ENCODE data around the gene ZNF570. TPM values are rescaled to one million over a fixed set of nuclear protein-coding genes. Genes with fewer than 3 reads are reported as not detected.

Gene ZNF570
- total and polyA plus RNA-seq, 2 donors (not counting 3 experiments of a cell fraction or from before 2014, with no cell fraction given), result 1.0 to 5.0 TPM

- dilution Hi-C loops (cut with MboI; ENCODE audit: extremely low pct_ligation_motif_present, low sequenced_read_pairs), result no loop called here
These were observed 42.0 kb downstream of the ZNF570 start for GRCh38 chr19:37511186-37511585.

GRCh38 chr19:37511821-37512220, 42.7 kb downstream of the ZNF570 start:
- dilution Hi-C loops (cut with MboI; ENCODE audit: extremely low pct_ligation_motif_present, low sequenced_read_pairs) (no loop called here), intact Hi-C loops (cut with micrococcal nuclease) (no loop called here)
- no peak for DNase-seq (ENCODE audit: low read depth, low spot score)
- no peak for TF ChIP-seq EZH2 (IDR thresholded peaks at IDR 0.05; ENCODE audit: borderline replicate concordance, low read depth, low read length, severe bottlenecking)
- Histone ChIP-seq H3K9ac (replicated peaks; ENCODE audit: extremely low read depth, insufficient read depth, low read length) (no peak overlapping the region), H3K27me3 (ENCODE audit: control insufficient read depth in 2 of 2, insufficient read depth in 2 of 2, low read length in 2 of 2) (no peaks in the 10 kb centered on the region), H3K4me2 (ENCODE audit: insufficient read depth, low read length) (no peak overlapping the region), H3K36me3 (ENCODE audit: control insufficient read depth in 2 of 2, extremely low read depth in 1 of 2, insufficient read depth in 2 of 2, low read length in 2 of 2) (no peaks in the 10 kb centered on the region), H3K4me3 (replicated peaks in 1 of 3; ENCODE audit: insufficient read depth in 1 of 3, low read depth in 1 of 3, low read length in 3 of 3) (no peak overlapping the region), H4K20me1 (replicated peaks; ENCODE audit: control insufficient read depth, extremely low read depth, insufficient read depth, low read length) (no peaks in the 10 kb centered on the region), H2AFZ (ENCODE audit: low read depth, low read length) (no peak overlapping the region), H3K9me1 (replicated peaks; ENCODE audit: control insufficient read depth, extremely low read depth, insufficient read depth, low read length) (no peaks in the 10 kb centered on the region), H3K79me2 (ENCODE audit: control insufficient read depth, insufficient read depth, low read length) (no peaks in the 10 kb centered on the region), H3K27ac (ENCODE audit: insufficient read depth, low read depth, low read length) (no peak overlapping the region), H3K9me3 (replicated peaks; ENCODE audit: control insufficient read depth, insufficient read depth, low read length) (no peaks in the 10 kb centered on the region), H3K4me1 (ENCODE audit: control insufficient read depth, extremely low read depth, insufficient read depth, low read length) (no peaks in the 10 kb centered on the region)
- CTCF ChIA-PET, result no interaction called here
- FAIRE-seq, result no peak
- no TSS peak for BruUV-seq (replicated peaks)
- POLR2A ChIA-PET, result no interaction called here

More at GRCh38 chr19:37511186-37511585, 42.0 kb downstream of the ZNF570 start:
- H3K9me3 ChIP-seq (replicated peaks; ENCODE audit: control insufficient read depth, insufficient read depth, low read length), result no peaks in the 10 kb centered on the region
- H3K9ac ChIP-seq (replicated peaks; ENCODE audit: extremely low read depth, insufficient read depth, low read length), result no peak overlapping the region
- TF ChIP-seq FOS (IDR thresholded peaks at IDR 0.05; ENCODE audit: borderline replicate concordance, insufficient read depth, low read length), result no peak
- no peak for TF ChIP-seq POLR2A (IDR thresholded peaks at IDR 0.05; ENCODE audit: low read depth, low read length)
- no peak for TF ChIP-seq JUN (IDR thresholded peaks at IDR 0.05; ENCODE audit: borderline replicate concordance, insufficient read depth, insufficient read length, low read depth)
- DNase-seq (ENCODE audit: low read depth, low spot score) (no peak), FAIRE-seq (no peak)
- H3K4me3 ChIP-seq (replicated peaks in 1 of 3; ENCODE audit: insufficient read depth in 1 of 3, low read depth in 1 of 3, low read length in 3 of 3), result no peak overlapping the region
- H3K9me1 ChIP-seq (replicated peaks; ENCODE audit: control insufficient read depth, extremely low read depth, insufficient read depth, low read length), result no peaks in the 10 kb centered on the region
- no peaks in the 10 kb centered on the region for H3K36me3 ChIP-seq (ENCODE audit: control insufficient read depth in 2 of 2, extremely low read depth in 1 of 2, insufficient read depth in 2 of 2, low read length in 2 of 2)
- no peak overlapping the region for H3K27ac ChIP-seq (ENCODE audit: insufficient read depth, low read depth, low read length)
- ChIA-PET POLR2A (no interaction called here), CTCF (no interaction called here)
- no peak overlapping the region for H2AFZ ChIP-seq (ENCODE audit: low read depth, low read length)
- no TSS peak for BruUV-seq (replicated peaks)
- no peaks in the 10 kb centered on the region for H3K79me2 ChIP-seq (ENCODE audit: control insufficient read depth, insufficient read depth, low read length)
- H4K20me1 ChIP-seq (replicated peaks; ENCODE audit: control insufficient read depth, extremely low read depth, insufficient read depth, low read length), result no peaks in the 10 kb centered on the region
- intact Hi-C loops (cut with micrococcal nuclease), result no loop called here
- no peak overlapping the region for H3K4me2 ChIP-seq (ENCODE audit: insufficient read depth, low read length)
- no peaks in the 10 kb centered on the region for H3K4me1 ChIP-seq (ENCODE audit: control insufficient read depth, extremely low read depth, insufficient read depth, low read length)
- H3K27me3 ChIP-seq (ENCODE audit: control insufficient read depth in 2 of 2, insufficient read depth in 2 of 2, low read length in 2 of 2), result no peaks in the 10 kb centered on the region
